Renal cortex interstitium (tissue), 11 donors: ENCODE measurements around the gene AGPAT4. TPM values are rescaled to one million over a fixed set of nuclear protein-coding genes. Genes with fewer than 3 reads are reported as not detected.

ENCODE experiments used
- DNase-seq, 11 donors: peaks; one replicate each; pipeline ENCODE4 v3.0.0-alpha.2; 2013; ENCODE audit warnings: low read depth in 9 of 11, low spot score in 4 of 11; ENCODE audit errors: extremely low read depth in 1 of 11
- polyA plus RNA-seq, 3 donors: library from polyadenylated mRNA; unstranded; fragments of 120-200 nt; gene quantifications; one replicate each; pipeline ENCODE4 v1.2.1, GENCODE V29; 2013; ENCODE audit not compliant: insufficient read length in 3 of 3

AGPAT4 gene
- polyA plus RNA-seq, 3 donors: 18.7 to 26.5 (median 20.9) TPM

GRCh38 chr6:161299726-161300125 is 25.9 kb upstream of the AGPAT4 start:
- DNase-seq: no peak

GRCh38 chr6:161295784-161296183 is 21.9 kb upstream of the AGPAT4 start:
- DNase-seq: no peak

GRCh38 chr6:161292650-161293281 is 18.9 kb upstream of the AGPAT4 start:
- no peak for DNase-seq

GRCh38 chr6:161292145-161292544 is 18.3 kb upstream of the AGPAT4 start:
- no peak for DNase-seq

- no peak for DNase-seq
Measured at GRCh38 chr6:161290751-161291150, 16.9 kb upstream of the AGPAT4 start.

- DNase-seq: no peak
Measured at GRCh38 chr6:161284653-161285052, 10.8 kb upstream of the AGPAT4 start.

GRCh38 chr6:161281092-161281491 is 7.2 kb upstream of the AGPAT4 start:
- DNase-seq: no peak

- DNase-seq: no peak
Measured at GRCh38 chr6:161279677-161280415, 6.0 kb upstream of the AGPAT4 start.

GRCh38 chr6:161276605-161277155 is 2.8 kb upstream of the AGPAT4 start:
- no peak for DNase-seq

- DNase-seq: no peak
Measured at GRCh38 chr6:161274898-161275297, 1.0 kb upstream of the AGPAT4 start.

- DNase-seq: no peak
Measured at GRCh38 chr6:161274488-161274858, 612 bp upstream of the AGPAT4 start.

GRCh38 chr6:161273274-161273751 is 548 bp downstream of the AGPAT4 start:
- DNase-seq: peak; percentile 46 to 74 (median 59)

GRCh38 chr6:161272635-161273273 is 1.1 kb downstream of the AGPAT4 start:
- peak in 5 of 11 donors; percentile 15 to 27 (median 22) for DNase-seq

- no peak for DNase-seq
Measured at GRCh38 chr6:161271343-161272030, 2.4 kb downstream of the AGPAT4 start.

GRCh38 chr6:161270116-161270515 is 3.7 kb downstream of the AGPAT4 start:
- no peak for DNase-seq

GRCh38 chr6:161269310-161269709 is 4.6 kb downstream of the AGPAT4 start:
- no peak for DNase-seq

GRCh38 chr6:161268531-161269210 is 5.2 kb downstream of the AGPAT4 start:
- no peak for DNase-seq

GRCh38 chr6:161266513-161267230 is 7.2 kb downstream of the AGPAT4 start:
- no peak for DNase-seq
